CD4-positive, alpha-beta T cell treated with Interferon gamma for 1 hour (primary cell): ENCODE data around the gene NRSN1.
"Not testable (repeated sequence)": the region's sequence is repeated elsewhere in the genome, so short reads cannot be mapped to it uniquely, and the experiment has no call there.

Source experiments
- DNase-seq: peaks from one replicate; pipeline ENCODE4 v3.0.0-alpha.2; 2020

NRSN1 gene, protein sequence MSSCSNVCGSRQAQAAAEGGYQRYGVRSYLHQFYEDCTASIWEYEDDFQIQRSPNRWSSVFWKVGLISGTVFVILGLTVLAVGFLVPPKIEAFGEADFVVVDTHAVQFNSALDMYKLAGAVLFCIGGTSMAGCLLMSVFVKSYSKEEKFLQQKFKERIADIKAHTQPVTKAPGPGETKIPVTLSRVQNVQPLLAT

DNA sequence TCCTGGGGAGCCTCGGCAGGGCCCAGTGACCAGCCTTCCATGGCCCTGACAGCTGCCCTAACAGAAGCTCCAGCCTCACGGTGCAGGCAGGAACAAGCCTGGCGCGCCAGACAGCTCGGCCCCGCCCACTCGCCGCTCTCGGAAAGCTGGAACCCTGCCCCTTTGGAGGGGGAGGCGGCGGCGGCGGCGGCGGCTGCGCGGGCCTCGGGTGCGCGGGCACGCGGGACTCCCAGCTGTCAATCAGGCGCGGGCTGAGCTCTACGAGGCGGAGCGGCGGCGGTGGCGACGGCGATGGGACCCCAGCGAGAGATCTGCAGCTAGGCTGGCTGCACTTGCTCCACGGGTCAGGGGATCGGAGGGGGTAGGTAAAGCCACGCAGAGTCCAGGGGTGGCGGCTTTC is at the start of gene NRSN1:
NRSN1 (plus strand) TSS at position 236 of the 400 bp plus-strand sequence. CDS start 8,113 bp downstream, outside the sequence.
- no peak for DNase-seq

- no peak for DNase-seq
These were observed 47.8 kb upstream of the NRSN1 start for GRCh38 chr6:24078200-24078599.

DNA sequence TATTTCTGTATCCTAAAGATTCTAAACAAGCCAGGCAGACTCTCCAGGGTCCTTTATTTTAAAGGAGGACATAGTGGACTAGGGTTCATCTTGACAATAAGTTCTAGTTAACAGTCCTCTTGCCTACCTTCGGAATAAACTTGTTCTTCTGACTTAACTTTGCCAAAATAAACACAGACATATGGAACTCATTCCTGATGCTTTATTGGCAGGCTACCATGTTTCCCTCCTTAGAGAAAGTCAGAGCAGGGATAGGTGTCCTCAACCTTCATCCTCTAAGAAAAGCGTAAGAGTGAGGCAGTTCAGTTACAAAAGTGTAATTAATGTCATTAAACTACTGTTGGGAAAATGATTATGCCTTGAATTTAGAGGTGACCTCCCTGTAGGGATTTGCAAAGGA is 46.9 kb upstream of the NRSN1 start:
- DNase-seq, result no peak

DNA sequence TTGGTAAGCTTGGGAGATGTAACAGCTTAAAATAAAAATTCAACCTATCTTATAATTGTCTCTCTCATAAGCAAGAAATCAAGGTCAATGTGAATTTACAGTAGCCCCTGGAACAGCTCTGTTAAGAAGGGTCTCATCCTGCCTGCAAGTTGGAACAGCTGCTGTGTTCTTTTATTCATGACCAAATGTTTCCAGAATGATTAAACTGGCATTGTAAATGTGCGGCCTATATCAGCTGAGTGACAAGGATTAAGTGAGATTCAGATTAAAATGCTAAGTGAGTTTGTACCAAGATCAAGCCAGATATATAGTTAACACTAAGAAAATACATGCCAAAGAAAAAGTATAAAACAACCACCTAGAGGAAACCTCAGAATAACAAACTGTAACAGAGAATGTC is 45.3 kb upstream of the NRSN1 start:
- DNase-seq, result no peak

DNA sequence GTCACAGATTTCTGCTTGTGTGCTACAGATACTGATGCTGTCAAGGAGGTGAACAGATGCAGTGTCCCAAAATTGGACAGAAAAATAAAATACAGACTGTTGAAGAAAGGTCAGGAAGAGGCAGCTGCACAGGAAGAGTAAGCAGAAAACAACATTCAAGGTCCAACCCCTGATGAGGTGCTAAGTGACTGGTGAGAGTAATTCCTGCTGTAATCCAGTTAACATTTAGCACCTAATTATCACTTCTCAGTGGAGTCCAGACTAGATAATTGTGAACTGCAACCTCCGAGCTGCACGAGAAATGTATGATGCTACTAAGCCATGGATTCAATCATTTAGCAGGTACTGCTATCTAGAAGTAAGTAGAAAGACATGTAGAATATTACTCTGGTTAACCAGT is 36.3 kb upstream of the NRSN1 start:
- DNase-seq, result no peak

- DNase-seq, result no peak
These were observed 33.6 kb upstream of the NRSN1 start for GRCh38 chr6:24092407-24092806.

DNA sequence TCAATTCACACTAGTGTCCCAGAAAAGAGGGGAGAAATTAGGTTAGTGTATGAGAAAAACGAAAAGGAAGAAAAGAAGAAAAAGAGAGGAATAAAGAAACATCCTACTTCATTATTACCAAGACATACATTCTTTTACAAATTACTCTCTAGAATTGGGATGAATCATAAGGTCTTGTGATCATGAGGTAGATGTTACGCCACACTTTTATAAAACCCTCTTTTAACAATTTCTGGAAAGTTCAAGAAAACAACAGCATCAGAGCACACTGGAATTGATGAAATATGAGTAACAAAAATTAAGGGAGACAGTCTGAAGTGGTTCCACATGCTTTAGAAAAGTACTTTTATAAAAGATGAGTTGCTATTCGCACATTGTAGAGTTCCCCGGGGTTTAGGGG is 32.6 kb upstream of the NRSN1 start:
- DNase-seq, result no peak

- DNase-seq, result no peak
These were observed 26.8 kb upstream of the NRSN1 start for GRCh38 chr6:24099181-24099580.

DNA sequence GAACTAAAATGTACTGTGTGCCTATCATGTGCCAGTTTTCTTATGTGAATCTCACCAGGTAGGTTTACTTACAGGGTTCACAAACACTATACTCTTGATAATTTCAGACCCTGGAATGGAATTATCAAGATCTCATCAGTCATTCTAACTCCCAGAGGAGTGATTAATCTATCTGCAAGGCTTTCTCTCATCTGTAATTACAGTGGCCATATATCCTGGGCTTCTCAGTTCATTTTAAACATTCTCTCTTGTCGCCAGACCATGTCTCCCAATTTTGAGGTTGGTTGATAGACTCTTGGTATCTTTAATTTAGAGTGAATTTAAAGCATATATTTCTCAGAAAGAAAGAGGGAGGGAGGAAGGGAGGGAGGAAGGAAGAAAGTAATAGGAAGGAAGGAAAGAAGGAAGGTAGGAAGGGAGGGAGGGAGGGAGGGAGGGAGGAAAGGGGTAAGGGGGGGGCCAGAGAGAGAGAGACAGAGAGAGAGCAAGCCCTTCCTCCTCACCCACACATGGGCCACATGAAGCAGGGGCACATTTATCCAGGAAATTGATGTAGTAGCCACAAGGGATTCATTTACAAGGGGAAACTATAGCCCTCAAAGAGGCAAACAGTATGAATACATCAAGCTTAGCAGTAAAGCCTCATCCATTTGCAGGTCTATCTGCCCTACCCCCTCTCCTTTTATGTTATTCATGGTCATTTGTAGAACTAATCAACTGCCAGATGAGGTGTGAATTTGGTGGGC is 25.8 kb upstream of the NRSN1 start:
- DNase-seq, result no peak

GRCh38 chr6:24100770-24101155 is 25.3 kb upstream of the NRSN1 start:
- DNase-seq, result no peak

DNA sequence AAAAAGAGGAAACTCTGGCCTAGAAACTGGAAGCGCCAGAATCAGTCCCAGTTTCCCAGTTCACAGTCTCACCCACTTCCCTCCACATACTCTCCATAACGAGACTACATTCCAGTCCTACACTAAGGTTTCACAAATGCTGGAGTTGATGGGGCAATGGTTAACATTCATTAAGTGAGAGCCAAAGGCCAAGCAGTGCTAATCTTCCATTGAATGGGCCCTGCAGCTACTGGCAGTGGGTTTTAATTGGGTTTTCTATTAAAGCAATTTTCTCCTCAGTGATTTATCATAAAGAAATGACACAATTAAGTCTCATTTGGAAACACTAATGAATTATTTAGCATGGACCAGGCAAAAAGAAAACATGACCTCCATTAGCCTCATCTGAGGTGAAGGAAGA is 20.8 kb upstream of the NRSN1 start:
- DNase-seq, result no peak

GRCh38 chr6:24106291-24106690 is 19.7 kb upstream of the NRSN1 start:
- DNase-seq, result no peak

DNA sequence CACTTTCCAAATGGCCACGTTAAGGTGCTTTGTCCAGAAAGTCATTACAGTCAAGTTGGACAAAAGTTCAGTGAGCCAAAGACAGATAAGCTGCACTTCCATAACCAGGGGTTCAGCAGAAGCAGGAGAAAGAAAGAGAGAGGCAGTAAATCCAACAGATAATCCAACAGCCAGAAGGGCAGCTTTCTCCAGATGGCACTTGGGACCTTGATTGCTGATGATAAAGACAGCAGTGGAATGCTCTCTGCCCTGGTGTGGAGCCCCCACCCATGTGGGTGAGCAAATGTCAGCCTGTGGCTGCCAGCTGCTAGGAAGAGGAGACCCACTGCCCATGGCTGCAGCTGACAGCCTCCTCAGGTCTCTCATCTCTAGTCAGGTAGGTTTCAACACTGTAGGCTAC is 18.7 kb upstream of the NRSN1 start:
- DNase-seq, result no peak

GRCh38 chr6:24108056-24108455 is 18.0 kb upstream of the NRSN1 start:
- DNase-seq, result no peak

GRCh38 chr6:24110417-24110816 is 15.6 kb upstream of the NRSN1 start:
- no peak for DNase-seq

DNA sequence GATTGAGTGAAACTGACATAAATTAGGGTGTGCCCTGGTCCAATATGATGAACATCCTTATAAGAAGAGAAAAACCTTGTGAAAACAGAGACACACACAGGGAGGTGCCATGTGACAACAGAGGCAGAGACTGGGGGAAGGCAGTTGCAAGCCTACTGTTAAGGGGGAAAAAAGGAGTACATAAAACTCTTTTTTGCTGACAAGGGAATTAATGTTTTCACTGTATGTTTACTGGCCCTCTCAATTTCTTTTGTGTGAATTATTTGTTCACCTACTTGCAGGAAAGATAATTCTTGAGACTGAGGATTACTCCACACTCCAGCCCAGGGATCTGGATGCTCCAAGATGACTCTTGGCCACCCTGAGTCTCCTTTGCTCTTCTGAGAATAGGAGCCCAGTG is 12.1 kb upstream of the NRSN1 start:
- no peak for DNase-seq

DNA sequence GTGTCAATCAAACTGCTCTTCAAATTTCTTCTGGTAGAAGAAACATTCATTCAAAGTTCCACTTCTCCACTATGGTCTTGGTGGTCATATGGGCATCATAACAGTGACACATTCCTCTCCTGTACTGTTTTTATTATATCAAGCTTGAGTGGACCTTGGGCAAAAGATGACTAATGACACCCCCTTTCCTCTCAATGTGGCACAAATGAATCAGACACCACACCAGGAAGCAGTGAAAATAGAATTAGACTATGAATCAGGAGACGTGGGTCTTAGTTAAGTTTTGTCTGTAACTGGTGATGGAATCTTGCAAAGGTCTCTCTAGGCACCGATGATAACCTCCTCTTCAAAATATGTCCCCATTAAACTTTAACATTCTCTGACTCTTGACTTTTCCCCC is 9.0 kb upstream of the NRSN1 start:
- DNase-seq, result no peak

DNA sequence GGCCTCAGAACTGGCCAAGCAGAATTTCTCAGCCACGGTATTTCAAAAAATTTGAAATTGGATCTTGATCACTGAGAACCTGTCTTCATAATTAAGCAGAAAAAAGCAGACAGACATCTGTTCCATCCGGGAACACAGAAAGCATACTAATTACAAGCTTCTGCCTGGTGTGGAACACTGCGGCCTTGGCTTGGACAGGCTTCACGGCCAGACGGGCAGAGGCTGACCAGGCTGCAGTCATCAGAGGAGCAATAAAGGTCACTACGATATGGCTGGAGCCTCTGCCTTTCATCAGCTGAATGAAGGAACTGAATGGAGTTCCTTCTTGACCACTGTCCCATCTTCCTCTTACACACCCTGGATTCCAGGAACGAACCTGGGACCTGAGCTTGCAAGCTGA is 3.9 kb upstream of the NRSN1 start:
- DNase-seq, result no peak

DNA sequence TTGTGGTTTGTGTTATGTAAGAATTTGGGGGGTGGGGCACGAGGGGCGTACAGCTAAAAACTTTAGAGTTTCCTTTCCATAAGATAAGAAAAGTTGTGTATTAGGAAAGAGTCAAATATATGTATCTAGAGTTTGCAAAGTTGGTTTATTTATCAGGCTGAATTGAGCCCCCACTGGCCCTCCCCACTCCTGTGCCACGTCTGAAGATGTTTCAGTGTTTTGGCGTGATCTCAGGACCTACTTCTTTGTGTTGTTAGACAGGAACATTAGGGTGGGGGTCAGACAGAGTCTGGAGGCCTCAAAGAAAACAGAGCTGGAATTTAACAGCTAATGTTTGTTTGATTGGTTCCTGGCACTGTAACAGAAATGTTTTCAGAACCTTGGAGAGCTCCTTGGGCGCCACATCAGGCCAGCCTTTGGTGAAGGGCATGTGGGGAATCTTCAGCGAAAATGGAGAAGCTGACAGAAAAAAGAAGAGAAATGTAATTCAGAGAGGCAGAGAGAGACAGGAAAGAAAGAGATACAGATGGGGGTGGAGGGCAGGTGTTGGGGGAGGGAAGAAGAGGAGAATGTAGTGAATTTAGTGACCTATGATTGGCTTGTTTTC is 674 bp downstream of the NRSN1 start:
- DNase-seq, result no peak

DNA sequence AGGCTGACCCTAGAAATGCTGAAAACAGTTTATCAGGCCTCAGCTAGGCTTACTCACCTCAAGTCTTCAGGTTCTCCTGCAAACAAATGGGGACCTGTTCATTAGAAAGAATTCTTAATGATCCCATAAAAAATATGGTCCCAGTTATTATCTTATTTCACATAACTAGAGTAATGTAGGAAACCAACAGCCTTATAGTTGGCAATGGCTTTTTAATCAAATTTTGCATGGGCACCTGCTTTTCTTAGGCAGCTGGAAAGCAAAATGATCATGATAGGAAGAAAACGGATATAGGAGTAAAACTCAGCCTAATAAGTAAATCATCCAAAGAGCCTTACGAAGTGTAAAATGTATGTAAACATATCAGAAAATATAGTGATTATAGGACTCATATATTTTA is 1.3 kb downstream of the NRSN1 start:
- no peak for DNase-seq

DNA sequence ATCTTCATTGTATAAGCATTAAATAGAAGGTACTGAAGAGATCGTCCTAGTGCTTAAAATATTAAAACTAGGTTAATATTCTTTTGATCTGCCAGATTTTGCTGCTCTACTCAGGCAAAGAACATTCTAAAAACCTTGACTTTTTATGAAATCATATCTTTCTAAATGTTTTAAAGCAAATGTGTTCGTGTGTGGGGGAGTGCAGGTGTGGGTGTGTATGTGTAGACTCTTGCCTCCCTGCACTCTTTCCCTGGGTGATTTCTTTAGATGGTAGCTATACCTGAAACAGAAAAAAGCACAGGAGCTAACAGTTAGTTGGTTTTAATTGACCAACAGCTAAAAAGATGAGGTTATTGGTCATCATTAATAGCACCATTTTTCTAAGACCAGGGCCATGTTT is 5.7 kb downstream of the NRSN1 start:
- DNase-seq, result no peak

DNA sequence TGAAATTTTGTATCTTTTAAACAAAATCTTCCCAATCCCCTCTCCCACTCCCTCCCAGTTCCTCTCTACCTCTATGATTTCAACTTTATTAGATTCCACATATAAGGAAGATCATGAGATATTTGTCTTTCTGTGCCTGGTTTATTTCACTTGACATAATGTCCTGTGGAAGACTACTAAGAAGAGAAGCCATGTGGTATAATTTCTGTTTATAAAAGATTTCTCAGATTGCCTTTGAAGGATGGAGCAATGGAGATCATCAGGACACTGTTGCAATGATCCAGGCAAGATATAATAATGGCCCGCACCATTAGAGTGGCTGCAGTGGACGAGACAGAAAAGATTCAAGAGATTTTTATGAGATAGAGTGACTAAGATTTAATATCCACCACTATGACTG is 13.1 kb downstream of the NRSN1 start:
- no peak for DNase-seq

DNA sequence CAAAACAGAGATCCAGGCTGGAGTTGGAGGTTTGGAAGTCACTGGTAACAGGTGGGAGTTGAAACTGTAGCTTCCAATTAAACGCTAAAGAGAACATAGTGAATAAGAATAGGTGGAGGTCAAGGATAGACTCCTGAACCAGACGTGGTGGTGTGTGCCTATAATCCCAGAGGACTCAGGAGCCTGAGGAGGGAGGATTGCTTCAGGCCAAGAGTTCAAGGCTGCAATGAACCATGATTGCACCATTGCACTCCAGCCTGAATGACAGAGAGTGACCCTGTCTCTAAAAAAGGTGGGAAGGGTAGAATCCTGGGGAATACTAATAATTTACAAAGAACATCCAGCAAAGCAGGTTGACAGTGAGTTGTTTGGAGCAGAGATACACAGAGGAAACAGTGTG is 13.6 kb downstream of the NRSN1 start:
- no peak for DNase-seq

GRCh38 chr6:24140591-24140990 is 14.6 kb downstream of the NRSN1 start:
- no peak for DNase-seq

- not testable (repeated sequence) for DNase-seq
These were observed 16.7 kb downstream of the NRSN1 start for GRCh38 chr6:24142733-24143132.
